HG03521 (cell line): ENCODE results near the gene FGF23.
"Not testable (repeated sequence)": the region's sequence is repeated elsewhere in the genome, so short reads cannot be mapped to it uniquely, and the experiment has no call there.

Experiments
- ATAC-seq: cut with Tn5 transposase; IDR thresholded peaks from one replicate; pipeline ENCODE4 v1.9.1; 2021; ENCODE audit warnings: mild to moderate bottlenecking, moderate library complexity; ENCODE audit not compliant: unreplicated experiment

The FGF23 gene

DNA sequence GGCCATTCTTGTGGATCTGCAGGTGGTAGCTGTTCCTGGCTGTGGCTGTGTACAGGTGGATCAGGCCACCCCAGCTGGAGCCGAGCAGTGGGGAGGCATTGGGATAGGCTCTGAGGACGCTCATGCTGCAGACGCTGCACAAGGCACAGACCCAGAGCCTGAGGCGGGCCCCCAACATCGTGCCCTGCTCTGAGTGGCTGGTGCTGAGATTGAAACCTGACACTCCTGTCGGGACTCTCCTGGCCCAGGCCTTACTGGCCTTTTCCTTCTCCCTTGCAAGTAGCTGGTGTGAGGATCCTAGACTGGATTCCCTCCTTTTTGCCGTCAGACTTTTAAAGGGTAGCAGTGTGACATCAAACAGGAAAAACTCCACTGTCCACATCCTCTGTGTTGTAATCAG, at the start of gene FGF23:
FGF23 (minus strand) TSS at position 308 of the 400 bp plus-strand sequence; CDS start at position 178, 130 bp downstream.
- no peak for ATAC-seq

DNA sequence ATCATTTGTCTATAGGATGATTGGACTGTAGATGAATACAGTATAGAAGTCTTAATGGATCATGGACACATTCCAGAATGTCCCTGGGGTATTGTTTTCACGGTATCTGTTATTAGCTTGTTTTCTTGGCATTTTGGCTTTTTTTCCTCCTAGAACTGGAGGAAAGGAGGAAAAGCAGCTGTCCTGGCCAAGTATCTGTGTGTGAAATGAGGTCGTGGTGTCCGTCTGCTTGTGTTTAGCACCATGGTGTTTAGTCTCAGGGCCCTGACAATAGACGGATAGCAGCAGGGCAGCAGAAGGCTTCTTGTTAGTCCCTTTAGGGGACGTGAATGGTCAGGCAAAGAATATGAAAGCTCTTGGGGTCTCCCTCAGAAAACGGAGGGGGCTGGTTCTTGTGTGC, 44.9 kb upstream of the FGF23 start:
- ATAC-seq: no peak

DNA sequence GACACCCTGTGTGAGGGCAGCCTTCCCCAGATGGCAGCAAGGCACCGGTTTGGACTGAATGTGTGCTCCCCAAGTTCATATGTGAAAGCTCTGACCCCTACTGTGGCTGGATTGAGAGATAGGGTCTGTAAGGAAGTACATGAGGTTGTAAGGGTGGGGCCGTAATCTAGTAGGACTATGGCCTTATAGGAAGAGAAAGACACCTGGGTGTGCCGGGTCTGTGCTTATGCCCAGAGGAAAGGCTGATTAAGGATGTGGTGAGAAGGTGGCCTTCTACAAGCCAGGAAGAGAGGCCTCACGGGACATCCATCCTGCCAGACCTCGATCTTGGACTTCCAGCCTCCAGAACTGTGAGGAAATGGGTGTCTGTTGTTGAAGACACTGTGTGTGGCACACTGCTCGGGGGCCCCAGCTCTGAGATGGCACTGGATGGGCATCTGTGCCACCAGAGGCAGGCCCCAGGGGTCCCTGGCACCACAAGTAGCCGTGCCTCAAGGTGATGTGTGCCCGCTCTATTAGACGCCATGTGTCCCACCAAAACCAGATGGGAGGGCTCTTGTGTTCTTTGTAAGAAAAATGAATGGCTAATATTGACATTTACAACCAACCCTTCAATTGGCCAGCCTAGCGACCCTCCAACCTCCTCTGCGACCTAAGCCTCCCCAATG, 44.1 kb upstream of the FGF23 start:
- no peak for ATAC-seq

DNA sequence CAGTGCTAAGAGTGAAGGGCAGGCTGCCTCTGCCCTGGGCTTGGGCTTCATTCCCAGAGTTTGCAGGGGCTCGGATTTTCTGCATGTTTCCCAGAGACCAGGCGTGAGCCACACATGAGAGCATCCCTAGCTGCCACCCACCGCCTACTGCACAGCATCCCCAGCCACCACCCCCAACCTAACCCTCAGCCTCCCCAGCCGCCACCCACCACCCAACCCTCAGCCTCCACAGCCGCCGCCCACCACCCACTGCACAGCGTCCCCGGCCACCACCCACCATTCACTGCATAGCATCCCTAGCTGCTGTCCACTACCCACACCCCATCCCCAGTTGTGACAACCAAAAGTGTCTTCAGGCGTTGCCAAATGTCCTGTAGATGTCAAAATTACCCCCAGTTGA, 43.5 kb upstream of the FGF23 start:
- no peak for ATAC-seq

DNA sequence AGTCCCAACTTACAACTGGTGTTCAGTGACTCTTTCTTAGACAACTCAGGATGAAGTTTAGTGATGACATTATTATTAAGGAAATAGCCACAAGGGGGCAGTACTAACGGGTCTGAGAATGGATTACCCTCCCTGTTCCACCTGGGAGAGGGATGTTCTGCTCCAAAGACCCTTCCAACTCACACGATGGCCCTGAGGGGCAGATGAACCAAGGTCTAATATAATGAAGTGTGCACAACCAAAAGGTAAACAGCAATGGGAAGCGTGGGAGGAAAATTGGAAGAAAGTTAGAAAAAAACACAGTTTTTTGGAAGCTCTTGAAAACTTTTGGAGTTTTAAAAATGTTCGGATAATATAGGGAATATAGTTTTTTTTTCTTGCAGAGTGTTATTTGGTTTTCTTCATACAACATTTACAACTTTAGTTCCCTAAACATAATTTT, 42.1 kb upstream of the FGF23 start:
- ATAC-seq: no peak

DNA sequence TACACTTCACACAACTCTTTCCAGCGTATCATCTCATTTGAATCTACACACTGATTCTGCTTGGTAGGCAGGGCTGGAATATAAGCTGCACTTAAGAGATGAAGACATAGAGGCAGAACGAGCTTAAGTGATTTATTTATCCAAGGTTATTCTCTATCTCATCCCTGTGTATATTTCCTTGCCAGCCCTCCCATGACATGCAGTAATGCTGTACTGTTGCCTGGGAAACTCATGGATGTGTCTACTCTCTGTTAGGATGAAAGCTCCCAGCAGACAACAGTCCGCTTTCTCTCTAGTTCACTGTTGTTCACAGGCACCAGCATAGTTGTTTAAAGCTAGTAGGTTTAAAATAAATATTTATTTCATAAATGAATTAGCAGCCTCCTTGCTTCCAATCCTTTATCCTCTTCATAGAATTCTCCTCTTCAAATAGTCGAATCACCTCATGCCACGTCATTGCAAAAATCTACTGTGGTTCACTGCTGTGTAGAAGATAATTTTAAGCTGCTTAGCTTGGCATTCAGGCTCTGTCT, 40.7 kb upstream of the FGF23 start:
- no peak for ATAC-seq

DNA sequence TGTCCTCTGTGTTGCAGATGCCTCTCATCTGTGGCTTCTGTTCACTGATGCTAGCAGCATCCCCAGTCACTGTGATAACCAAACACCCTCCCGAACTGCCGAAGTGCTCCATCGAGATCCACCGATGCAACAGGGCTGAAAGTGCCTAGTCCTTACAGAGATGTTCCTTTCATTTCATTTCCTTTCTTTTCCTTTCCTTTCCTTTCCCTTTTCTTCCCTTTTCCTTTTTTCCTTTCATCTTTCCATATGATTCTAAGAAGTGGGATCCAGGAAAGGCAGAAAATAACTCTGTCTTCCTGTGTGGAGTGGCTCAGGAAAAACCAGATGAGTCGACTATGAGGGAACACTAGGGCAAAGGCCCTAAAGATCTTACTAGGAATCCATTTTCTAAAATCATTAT, 39.4 kb upstream of the FGF23 start:
- no peak for ATAC-seq

DNA sequence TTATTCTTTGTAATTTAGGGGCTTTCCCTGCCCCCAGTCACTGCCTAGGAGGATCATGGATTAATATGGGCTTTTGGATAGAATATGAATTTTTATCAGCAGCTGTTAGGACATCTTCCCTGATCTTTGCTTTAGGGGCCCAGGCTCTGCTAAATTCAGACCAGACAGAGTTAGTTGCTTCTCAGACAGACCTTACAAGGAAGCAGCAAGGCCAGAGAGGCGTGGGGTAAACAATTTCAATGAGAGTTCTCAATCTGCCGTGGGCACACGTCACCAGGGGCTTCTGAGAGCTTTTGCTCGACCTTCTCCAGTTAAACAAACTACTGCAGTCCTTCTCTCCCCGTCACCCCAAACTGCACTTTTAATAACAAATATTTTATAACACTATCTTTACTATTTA, 38.4 kb upstream of the FGF23 start:
- no peak for ATAC-seq

DNA sequence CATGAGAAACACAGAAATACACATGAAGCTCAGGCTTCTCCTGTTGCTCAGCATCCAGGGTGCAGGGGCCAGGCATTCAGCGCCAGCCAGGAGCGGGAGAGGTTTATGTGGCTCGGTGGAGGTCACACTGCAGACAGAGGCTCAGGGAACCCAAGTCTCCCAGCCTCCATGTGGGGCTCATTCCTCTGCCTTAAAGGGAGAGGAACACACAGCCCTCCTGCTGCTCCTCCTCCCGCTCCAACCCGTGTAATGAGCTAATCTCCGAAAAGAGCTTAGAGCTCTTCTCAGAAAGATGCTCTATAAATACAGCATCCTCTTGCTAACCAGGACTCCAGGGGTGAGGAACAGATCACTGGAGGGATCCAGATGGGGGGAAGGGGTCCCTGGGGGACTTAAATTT, 37.9 kb upstream of the FGF23 start:
- ATAC-seq: no peak

DNA sequence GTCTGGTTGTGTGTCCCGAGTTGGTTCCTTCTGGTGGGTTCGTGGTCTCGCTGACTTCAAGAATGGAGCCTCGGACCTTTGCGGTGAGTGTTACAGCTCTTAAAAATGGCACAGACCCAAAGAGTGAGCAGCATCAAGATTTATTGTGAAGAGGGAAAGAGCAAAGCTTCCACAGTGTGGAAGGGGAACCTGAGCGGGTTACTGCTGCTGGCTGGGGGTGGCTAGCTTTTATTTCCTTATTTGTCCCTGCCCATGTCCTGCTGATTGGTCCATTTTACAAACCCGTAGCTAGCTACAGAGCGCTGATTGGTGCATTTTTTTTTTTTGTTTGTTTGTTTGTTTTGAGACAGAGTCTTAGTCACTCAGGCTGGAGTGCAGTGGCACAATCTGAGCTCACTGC, 36.8 kb upstream of the FGF23 start:
- ATAC-seq: no peak

DNA sequence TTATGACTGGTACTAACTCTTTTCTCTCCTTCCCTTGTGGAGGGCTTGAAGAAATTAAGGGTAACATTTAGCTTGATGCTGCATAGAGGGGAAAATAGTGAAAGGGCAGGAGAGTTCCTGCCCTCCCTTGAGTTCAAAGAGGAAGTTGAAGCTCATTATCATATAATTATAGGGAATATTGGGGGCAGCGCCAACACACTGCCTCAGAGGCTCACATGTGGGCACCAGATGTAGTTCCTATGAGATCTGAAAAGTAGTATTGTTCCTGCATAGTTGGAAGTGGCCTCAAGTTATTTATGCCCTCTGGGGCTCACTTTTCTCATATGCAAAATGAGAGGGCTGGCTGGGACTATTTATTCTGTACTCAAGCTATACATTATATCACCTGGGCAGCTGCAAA, 33.0 kb upstream of the FGF23 start:
- no peak for ATAC-seq

DNA sequence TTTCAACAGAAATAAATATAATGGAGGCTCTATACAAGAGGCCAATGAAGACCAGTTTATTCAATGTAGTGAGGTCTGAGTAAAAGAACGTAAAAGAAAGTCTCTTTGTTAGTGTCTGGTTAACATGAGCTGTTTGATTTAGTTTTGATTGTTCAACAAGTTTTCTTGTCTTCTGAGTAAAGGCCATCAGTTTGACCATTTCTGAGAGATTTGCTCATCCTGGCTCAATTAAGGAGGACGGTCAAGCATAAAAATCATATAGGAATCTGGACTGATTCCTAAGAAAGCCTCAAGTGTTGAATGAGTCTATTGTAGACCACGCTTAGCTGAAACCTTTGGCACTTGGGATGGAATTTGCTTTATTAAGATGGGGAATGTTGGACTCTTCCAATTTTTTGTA, 32.5 kb upstream of the FGF23 start:
- ATAC-seq: no peak

DNA sequence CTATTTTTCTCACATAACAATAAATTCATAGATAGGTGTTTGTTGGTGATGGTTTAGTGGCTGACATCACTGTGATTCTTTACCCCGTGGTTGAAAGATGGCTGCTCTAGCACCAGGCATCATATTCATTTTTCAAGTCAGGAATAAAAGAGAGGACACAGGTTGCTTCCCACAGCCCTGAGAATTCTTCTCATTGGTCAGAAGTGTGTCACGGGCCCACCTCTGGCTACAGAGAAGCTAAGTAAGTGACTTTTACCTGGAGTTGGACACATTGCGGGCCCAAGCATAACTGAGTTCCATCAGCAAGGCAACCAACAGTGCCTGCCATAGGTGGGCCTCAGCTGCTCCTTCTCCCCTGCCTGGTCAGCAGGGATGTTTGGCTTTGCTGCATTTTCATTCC, 27.6 kb upstream of the FGF23 start:
- ATAC-seq: no peak

DNA sequence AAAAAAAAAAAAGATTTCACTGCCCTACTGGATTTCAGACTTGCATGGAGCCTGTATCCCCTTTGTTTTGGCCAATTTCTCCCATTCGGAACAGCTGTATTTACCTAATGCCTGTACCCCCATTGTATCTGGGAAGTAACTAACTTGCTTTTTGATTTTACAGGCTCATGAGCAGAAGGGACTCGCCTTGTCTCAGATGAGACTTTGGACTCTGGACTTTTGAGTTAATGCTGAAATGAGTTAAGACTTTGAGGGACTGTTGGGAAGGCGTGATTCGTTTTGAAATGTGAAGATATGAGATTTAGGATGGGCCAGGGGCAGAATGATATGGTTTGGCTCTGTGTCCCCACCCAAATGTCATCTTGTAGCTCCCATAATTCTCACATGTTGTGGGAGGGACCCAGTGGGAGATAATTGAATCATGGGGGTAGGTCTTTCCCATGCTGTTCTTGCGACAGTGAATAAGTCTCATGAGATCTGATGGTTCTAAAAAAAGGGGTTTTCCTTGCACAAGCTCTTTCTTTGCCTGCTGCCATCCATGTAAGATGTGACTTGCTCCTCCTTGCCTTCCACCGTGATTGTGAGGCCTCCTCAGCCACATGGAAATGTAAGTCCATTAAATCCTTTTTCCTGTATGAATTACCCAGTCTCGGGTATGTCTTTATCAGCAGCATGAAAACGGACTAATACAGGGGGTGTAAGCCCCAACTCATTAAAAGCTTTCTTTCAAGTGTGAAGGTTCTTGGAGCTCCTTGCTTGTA, 25.5 kb upstream of the FGF23 start:
- ATAC-seq: not testable (repeated sequence)

DNA sequence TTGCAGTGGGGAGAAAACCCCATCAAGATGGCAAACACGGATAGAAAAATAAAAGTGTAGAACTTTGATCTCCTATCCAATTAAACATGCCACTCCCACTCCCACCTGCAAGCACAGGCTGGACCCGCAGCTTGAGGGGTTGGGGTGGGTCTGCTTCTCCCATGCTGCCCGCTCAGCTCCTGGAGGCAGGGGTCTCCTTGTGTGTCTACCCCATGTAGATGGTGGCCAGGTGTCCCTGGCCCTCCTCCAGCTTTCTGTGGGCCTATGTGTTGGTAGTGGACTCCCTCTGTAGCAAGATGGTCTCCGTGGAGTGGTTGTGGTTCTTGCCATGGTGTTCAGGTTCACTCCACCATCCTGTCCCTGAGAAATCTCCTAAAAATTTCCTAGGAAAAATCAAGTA, 23.5 kb upstream of the FGF23 start:
- ATAC-seq: no peak

DNA sequence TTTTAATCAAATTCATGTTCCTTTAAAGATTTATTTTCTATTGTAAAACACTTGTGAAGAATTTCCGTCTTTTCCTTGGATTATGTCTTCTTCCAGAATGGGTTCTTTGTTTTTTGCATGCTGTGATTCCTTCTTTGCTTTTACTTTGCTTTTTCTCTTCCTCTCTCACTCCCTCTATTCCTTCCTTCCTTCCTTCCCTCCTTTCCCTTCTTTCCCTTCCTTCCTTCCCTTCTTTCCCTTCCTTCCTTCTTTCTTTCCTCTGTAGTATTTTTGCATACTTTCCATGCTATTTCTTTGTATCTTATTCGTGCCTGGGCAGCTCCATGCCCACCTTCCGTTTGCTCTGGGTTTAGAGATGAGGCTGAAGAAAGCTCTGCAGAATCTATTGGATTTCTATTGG, 21.6 kb upstream of the FGF23 start:
- no peak for ATAC-seq

DNA sequence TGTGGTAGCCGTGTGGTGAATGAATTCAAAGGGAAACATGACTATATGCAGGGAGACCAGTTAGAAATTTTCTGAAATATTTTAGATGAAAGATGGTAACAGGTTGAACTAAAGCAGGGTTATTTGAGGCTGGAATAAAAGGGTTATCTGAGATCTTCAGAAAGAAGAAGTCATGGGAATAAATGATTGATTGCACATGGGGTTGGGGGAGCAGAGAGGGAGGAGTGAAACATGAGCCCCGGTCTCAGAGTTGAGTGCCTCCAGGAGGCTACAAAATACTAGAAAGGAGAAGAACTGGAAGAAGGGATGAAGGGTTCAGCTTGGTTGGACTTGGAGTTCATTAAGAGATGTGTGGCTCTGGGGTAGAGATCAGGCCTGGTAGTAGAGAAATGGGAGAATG, 16.3 kb upstream of the FGF23 start:
- ATAC-seq: no peak

DNA sequence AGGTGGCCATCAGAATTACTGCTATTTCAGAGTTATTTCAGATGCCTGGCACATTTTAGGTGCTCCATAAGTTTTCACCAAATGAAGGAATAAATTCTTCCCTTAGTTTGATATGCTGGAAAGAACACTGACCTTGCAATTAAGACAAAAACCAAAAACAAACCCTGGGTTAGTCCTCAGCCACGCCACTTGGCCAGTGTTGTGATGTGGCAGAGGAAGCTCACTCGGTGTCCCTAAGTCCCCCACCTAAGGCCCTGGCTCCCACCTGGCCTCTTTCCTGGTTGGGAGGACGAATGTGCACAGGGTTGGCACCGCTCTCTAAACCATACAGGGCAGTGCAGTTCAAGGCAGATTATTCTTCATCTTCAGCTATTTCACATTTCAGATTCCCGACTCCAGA, 13.7 kb upstream of the FGF23 start:
- ATAC-seq: no peak

DNA sequence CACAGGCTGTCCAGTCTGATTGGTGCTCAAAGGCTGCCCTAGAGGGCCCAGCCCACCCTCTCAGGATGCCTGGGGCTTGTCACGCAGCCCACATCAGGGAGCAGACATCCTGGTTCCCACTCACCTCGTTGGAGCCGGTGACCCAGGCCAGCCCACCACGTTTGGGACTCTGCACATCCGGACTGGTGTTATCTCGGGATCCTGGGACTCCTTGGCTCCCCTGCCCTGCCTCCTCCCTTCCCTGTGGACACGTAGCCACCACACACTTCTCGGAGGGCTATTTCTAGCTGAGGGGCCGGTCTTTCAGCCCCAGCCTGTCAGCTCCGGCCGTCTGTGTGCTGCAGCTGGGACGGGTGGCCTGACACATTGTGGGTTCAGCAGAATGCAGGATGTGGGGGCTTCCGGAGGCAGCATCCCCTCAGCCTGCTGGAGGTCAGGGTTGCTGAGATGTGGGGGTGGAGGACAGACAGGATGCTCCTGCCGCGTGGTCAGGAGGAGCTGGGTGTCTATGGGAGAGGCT, 12.8 kb upstream of the FGF23 start:
- ATAC-seq: no peak

DNA sequence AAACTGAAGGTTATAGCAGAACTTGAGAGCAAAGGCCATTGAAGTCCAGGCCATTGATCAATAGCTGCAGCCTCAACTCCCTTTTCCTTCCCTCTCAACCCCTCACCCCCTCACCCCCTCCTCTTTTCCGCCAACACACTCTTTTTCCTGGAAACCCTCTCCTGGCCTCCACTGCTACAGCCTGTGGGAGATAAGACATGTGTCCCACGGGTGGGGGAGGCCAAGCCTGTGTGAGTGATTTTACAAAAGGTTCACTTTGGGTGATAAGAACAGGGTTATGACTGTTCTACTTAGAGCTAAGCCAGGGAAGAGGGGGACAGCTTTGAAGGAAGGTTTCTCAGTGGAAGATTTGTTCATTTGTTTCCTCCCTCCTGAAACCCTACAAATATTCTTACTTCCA, 9.2 kb upstream of the FGF23 start:
- no peak for ATAC-seq

DNA sequence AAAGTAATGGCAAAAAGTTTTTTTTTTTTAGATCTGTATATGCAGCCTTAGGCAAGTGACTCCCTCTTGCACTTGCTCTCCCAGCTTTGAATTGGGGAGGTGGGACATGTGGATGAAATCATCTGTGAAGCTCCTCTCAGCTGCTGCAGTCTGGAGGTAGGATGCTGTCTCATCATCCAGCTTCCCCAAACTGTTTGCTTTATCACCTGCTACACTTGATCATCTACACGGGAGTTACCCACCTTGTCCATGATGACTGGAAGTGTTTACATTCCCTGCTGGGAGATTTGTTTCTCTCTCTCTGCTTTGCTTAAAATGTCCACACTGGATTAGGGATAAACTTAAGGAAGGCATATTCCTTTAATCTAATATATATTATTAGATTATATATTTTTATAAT, 8.5 kb upstream of the FGF23 start:
- no peak for ATAC-seq

DNA sequence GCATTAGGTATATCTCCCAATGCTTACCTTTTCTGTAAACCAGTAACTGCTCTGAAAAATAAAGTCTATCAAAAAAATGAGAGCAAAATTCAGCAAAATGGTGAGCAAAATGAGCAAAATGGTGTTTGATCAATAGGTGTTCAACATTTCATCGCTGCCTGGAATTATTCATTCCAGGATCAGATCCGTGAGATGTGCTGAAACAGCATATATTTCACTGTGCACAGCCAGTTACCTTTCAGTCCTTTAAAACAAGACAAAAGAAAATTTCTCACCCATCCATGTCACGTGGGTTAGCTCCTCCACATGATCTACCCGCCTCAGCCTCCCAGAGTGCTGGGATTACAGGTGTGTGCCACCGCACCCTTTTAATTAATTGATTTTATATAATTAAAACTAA, 8.1 kb upstream of the FGF23 start:
- ATAC-seq: no peak
